ENCODE data around the gene HPCAL1. TPM values are rescaled to one million over a fixed set of nuclear protein-coding genes. Genes with fewer than 3 reads are reported as not detected.

HPCAL1 gene
- total and polyA plus RNA-seq, 4 donors = 28.2 to 159 (median 95.0) TPM

- no peak for DNase-seq (ENCODE audit: low read depth in 4 of 6, low spot score in 6 of 6)
These were observed 33.4 kb upstream of the HPCAL1 start for GRCh38 chr2:10269291-10269690.

GRCh38 chr2:10269711-10270610 lies 32.7 kb upstream of the HPCAL1 start:
- Histone ChIP-seq H3K9me3 (ENCODE audit: control insufficient read depth, insufficient read depth, low read length) (no peaks in the 10 kb centered on the region), H3K27me3 (ENCODE audit: control insufficient read depth, insufficient read depth, low read length) (no peaks in the 10 kb centered on the region), H3K4me1 (ENCODE audit: control insufficient read depth, insufficient read depth, low read length) (no peaks in the 10 kb centered on the region), H3K4me3 (ENCODE audit: low read depth, low read length) (no peak overlapping the region), H3K36me3 (ENCODE audit: control insufficient read depth, insufficient read depth, low read length) (no peaks in the 10 kb centered on the region), H3K27ac (ENCODE audit: low read depth, low read length) (no peak overlapping the region)
- 91% methylated on average over 11 of the region's 15 CpGs for WGBS (ENCODE audit: insufficient coverage)
- DNase-seq (ENCODE audit: low read depth in 4 of 6, low spot score in 6 of 6) = no peak

More at GRCh38 chr2:10269291-10269690, 33.4 kb upstream of the HPCAL1 start:
- Histone ChIP-seq H3K4me3 (ENCODE audit: low read depth, low read length) (no peak overlapping the region), H3K27me3 (ENCODE audit: control insufficient read depth, insufficient read depth, low read length) (no peaks in the 10 kb centered on the region), H3K9me3 (ENCODE audit: control insufficient read depth, insufficient read depth, low read length) (no peaks in the 10 kb centered on the region), H3K27ac (ENCODE audit: low read depth, low read length) (no peak overlapping the region), H3K4me1 (ENCODE audit: control insufficient read depth, insufficient read depth, low read length) (no peaks in the 10 kb centered on the region), H3K36me3 (ENCODE audit: control insufficient read depth, insufficient read depth, low read length) (no peaks in the 10 kb centered on the region)
- WGBS (ENCODE audit: insufficient coverage) = 89% methylated on average over 8 of the region's 8 CpGs

- no peaks in the 10 kb centered on the region for H3K36me3 ChIP-seq (ENCODE audit: control insufficient read depth, insufficient read depth, low read length)
- no peak overlapping the region for H3K27ac ChIP-seq (ENCODE audit: low read depth, low read length)
- 93% methylated on average over 15 of the region's 15 CpGs for WGBS (ENCODE audit: insufficient coverage)
- H3K4me1 ChIP-seq (ENCODE audit: control insufficient read depth, insufficient read depth, low read length) = peaks cover 6% of the 10 kb centered on the region
- H3K27me3 ChIP-seq (ENCODE audit: control insufficient read depth, insufficient read depth, low read length) = no peaks in the 10 kb centered on the region
- no peak for DNase-seq (ENCODE audit: low read depth in 4 of 6, low spot score in 6 of 6)
- no peak overlapping the region for H3K4me3 ChIP-seq (ENCODE audit: low read depth, low read length)
- no peaks in the 10 kb centered on the region for H3K9me3 ChIP-seq (ENCODE audit: control insufficient read depth, insufficient read depth, low read length)
These were observed 31.2 kb upstream of the HPCAL1 start for GRCh38 chr2:10271509-10271908.

- Histone ChIP-seq H3K36me3 (ENCODE audit: control insufficient read depth, insufficient read depth, low read length) (no peaks in the 10 kb centered on the region), H3K27me3 (ENCODE audit: control insufficient read depth, insufficient read depth, low read length) (no peaks in the 10 kb centered on the region), H3K9me3 (ENCODE audit: control insufficient read depth, insufficient read depth, low read length) (no peaks in the 10 kb centered on the region), H3K4me1 (ENCODE audit: control insufficient read depth, insufficient read depth, low read length) (peaks cover 10% of the 10 kb centered on the region), H3K4me3 (ENCODE audit: low read depth, low read length) (no peak overlapping the region), H3K27ac (ENCODE audit: low read depth, low read length) (no peak overlapping the region)
- WGBS (ENCODE audit: insufficient coverage) = 71% methylated on average over 2 of the region's 6 CpGs
- DNase-seq (ENCODE audit: low read depth in 4 of 6, low spot score in 6 of 6) = no peak
These were observed 30.8 kb upstream of the HPCAL1 start for GRCh38 chr2:10271946-10272345.

- H3K36me3 ChIP-seq (ENCODE audit: control insufficient read depth, insufficient read depth, low read length) = no peaks in the 10 kb centered on the region
- H3K27ac ChIP-seq (ENCODE audit: low read depth, low read length) = no peak overlapping the region
- no peaks in the 10 kb centered on the region for H3K27me3 ChIP-seq (ENCODE audit: control insufficient read depth, insufficient read depth, low read length)
- no peaks in the 10 kb centered on the region for H3K9me3 ChIP-seq (ENCODE audit: control insufficient read depth, insufficient read depth, low read length)
- peaks cover 15% of the 10 kb centered on the region for H3K4me1 ChIP-seq (ENCODE audit: control insufficient read depth, insufficient read depth, low read length)
- H3K4me3 ChIP-seq (ENCODE audit: low read depth, low read length) = no peak overlapping the region
- WGBS (ENCODE audit: insufficient coverage) = 98% methylated on average over 9 of the region's 10 CpGs
- no peak for DNase-seq (ENCODE audit: low read depth in 4 of 6, low spot score in 6 of 6)
These were observed 30.2 kb upstream of the HPCAL1 start for GRCh38 chr2:10272464-10272863.

- no peaks in the 10 kb centered on the region for H3K27me3 ChIP-seq (ENCODE audit: control insufficient read depth, insufficient read depth, low read length)
- no peaks in the 10 kb centered on the region for H3K36me3 ChIP-seq (ENCODE audit: control insufficient read depth, insufficient read depth, low read length)
- DNase-seq (ENCODE audit: low read depth in 4 of 6, low spot score in 6 of 6) = no peak
- 93% methylated on average over 13 of the region's 22 CpGs for WGBS (ENCODE audit: insufficient coverage)
- H3K9me3 ChIP-seq (ENCODE audit: control insufficient read depth, insufficient read depth, low read length) = no peaks in the 10 kb centered on the region
- H3K4me1 ChIP-seq (ENCODE audit: control insufficient read depth, insufficient read depth, low read length) = peaks cover 23% of the 10 kb centered on the region
- H3K27ac ChIP-seq (ENCODE audit: low read depth, low read length) = no peak overlapping the region
- no peak overlapping the region for H3K4me3 ChIP-seq (ENCODE audit: low read depth, low read length)
These were observed 29.2 kb upstream of the HPCAL1 start for GRCh38 chr2:10273215-10274175.

- H3K36me3 ChIP-seq (ENCODE audit: control insufficient read depth, insufficient read depth, low read length) = no peaks in the 10 kb centered on the region
- whole genome bisulfite sequencing (ENCODE audit: insufficient coverage) = 85% methylated on average over 14 of the region's 14 CpGs
- DNase-seq (ENCODE audit: low read depth in 4 of 6, low spot score in 6 of 6) = no peak
These were observed 28.3 kb upstream of the HPCAL1 start for GRCh38 chr2:10274376-10274775.

GRCh38 chr2:10274983-10275802 lies 27.5 kb upstream of the HPCAL1 start:
- WGBS (ENCODE audit: insufficient coverage) = 92% methylated on average over 6 of the region's 15 CpGs
- H3K36me3 ChIP-seq (ENCODE audit: control insufficient read depth, insufficient read depth, low read length) = no peaks in the 10 kb centered on the region
- no peak overlapping the region for H3K27ac ChIP-seq (ENCODE audit: low read depth, low read length)
- H3K9me3 ChIP-seq (ENCODE audit: control insufficient read depth, insufficient read depth, low read length) = no peaks in the 10 kb centered on the region
- DNase-seq (ENCODE audit: low read depth in 4 of 6, low spot score in 6 of 6) = no peak
- H3K4me3 ChIP-seq (ENCODE audit: low read depth, low read length) = no peak overlapping the region
- peaks cover 27% of the 10 kb centered on the region for H3K4me1 ChIP-seq (ENCODE audit: control insufficient read depth, insufficient read depth, low read length)
- no peaks in the 10 kb centered on the region for H3K27me3 ChIP-seq (ENCODE audit: control insufficient read depth, insufficient read depth, low read length)

More at GRCh38 chr2:10274376-10274775, 28.3 kb upstream of the HPCAL1 start:
- no peak overlapping the region for H3K4me3 ChIP-seq (ENCODE audit: low read depth, low read length)
- H3K27me3 ChIP-seq (ENCODE audit: control insufficient read depth, insufficient read depth, low read length) = no peaks in the 10 kb centered on the region
- no peaks in the 10 kb centered on the region for H3K9me3 ChIP-seq (ENCODE audit: control insufficient read depth, insufficient read depth, low read length)
- no peak overlapping the region for H3K27ac ChIP-seq (ENCODE audit: low read depth, low read length)
- H3K4me1 ChIP-seq (ENCODE audit: control insufficient read depth, insufficient read depth, low read length) = peaks cover 27% of the 10 kb centered on the region

Data from spinal cord (tissue), 10 donors.